ENCODE data around the gene CCDC88A. TPM values are rescaled to one million over a fixed set of nuclear protein-coding genes. Genes with fewer than 3 reads are reported as not detected.

CCDC88A gene
- polyA plus RNA-seq, 1 of the 3 experiments (the other 2 are of a cell fraction) = 7.0 TPM

DNA sequence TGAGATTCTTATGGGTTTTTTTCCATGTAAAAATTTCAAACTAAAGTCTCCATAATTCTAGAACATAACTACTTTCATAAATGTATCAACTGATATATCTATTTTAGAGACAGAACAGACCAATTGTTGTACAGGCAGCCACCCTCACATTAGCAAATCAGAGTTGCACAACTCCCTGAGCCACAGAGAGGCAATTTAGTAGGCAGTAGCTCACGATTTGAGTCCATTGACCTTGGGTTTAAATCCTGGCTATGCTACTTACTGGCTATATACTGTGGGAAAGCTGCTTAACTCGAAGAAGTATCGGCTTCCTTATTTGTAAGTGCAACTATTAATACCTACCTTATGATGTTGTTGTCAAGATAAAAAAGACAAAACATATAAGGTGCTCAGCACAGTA lies 166.8 kb downstream of the CCDC88A start:
- H3K9me3 ChIP-seq = no peaks in the 10 kb centered on the region
- DNase-seq = no peak
- no peaks in the 10 kb centered on the region for H3F3A ChIP-seq (replicated peaks; ENCODE audit: insufficient read depth)
- no peak overlapping the region for H3K4me3 ChIP-seq (ENCODE audit: low read depth in 2 of 2, low read length in 1 of 2)
- CTCF ChIA-PET = no interaction called here
- no peaks in the 10 kb centered on the region for H3K9me2 ChIP-seq
- no peaks in the 10 kb centered on the region for H4K20me1 ChIP-seq (ENCODE audit: insufficient read depth)
- POLR2A ChIA-PET = no interaction called here
- H3K36me3 ChIP-seq (replicated peaks in 1 of 2; ENCODE audit: control insufficient read depth in 1 of 2, insufficient read depth in 2 of 2, low read length in 1 of 2) = peaks cover 40 to 50% of the 10 kb centered on the region in 2 experiments
- no peaks in the 10 kb centered on the region for H3K79me2 ChIP-seq (ENCODE audit: insufficient read depth)
- H3K27me3 ChIP-seq (ENCODE audit: insufficient read depth) = no peaks in the 10 kb centered on the region
- H3K27ac ChIP-seq (ENCODE audit: low read depth in 2 of 2, low read length in 1 of 2) = no peak overlapping the region
- H3K4me2 ChIP-seq = no peak overlapping the region
- TF ChIP-seq SMC3 (IDR thresholded peaks at IDR 0.05; ENCODE audit: low read depth, low read length) (no peak), EP300 (IDR thresholded peaks at IDR 0.05; ENCODE audit: borderline replicate concordance in 1 of 2, low read depth in 1 of 2, low read length in 1 of 2) (no peak), POLR2AphosphoS5 (IDR thresholded peaks at IDR 0.05; ENCODE audit: low read depth, low read length) (no peak), RAD21 (IDR thresholded peaks at IDR 0.05; ENCODE audit: low read length) (no peak), TCF12 (IDR thresholded peaks at IDR 0.05) (no peak), FOXM1 (IDR thresholded peaks at IDR 0.05; ENCODE audit: low read depth) (no peak), EZH2phosphoT487 (IDR thresholded peaks at IDR 0.05; ENCODE audit: borderline replicate concordance, low read depth) (no peak), CHD2 (IDR thresholded peaks at IDR 0.05; ENCODE audit: low read length, partially characterized antibody) (no peak)
- TF ChIP-seq, protein P1, sequence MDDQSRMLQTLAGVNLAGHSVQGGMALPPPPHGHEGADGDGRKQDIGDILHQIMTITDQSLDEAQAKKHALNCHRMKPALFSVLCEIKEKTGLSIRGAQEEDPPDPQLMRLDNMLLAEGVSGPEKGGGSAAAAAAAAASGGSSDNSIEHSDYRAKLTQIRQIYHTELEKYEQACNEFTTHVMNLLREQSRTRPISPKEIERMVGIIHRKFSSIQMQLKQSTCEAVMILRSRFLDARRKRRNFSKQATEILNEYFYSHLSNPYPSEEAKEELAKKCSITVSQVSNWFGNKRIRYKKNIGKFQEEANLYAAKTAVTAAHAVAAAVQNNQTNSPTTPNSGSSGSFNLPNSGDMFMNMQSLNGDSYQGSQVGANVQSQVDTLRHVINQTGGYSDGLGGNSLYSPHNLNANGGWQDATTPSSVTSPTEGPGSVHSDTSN (IDR thresholded peaks at IDR 0.05) = no peak
- TF ChIP-seq, protein P2, sequence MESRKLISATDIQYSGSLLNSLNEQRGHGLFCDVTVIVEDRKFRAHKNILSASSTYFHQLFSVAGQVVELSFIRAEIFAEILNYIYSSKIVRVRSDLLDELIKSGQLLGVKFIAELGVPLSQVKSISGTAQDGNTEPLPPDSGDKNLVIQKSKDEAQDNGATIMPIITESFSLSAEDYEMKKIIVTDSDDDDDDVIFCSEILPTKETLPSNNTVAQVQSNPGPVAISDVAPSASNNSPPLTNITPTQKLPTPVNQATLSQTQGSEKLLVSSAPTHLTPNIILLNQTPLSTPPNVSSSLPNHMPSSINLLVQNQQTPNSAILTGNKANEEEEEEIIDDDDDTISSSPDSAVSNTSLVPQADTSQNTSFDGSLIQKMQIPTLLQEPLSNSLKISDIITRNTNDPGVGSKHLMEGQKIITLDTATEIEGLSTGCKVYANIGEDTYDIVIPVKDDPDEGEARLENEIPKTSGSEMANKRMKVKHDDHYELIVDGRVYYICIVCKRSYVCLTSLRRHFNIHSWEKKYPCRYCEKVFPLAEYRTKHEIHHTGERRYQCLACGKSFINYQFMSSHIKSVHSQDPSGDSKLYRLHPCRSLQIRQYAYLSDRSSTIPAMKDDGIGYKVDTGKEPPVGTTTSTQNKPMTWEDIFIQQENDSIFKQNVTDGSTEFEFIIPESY (IDR thresholded peaks at IDR 0.05; ENCODE audit: borderline replicate concordance, low read depth) = no peak
- TF ChIP-seq, protein P3, sequence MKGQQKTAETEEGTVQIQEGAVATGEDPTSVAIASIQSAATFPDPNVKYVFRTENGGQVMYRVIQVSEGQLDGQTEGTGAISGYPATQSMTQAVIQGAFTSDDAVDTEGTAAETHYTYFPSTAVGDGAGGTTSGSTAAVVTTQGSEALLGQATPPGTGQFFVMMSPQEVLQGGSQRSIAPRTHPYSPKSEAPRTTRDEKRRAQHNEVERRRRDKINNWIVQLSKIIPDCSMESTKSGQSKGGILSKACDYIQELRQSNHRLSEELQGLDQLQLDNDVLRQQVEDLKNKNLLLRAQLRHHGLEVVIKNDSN (IDR thresholded peaks at IDR 0.05; ENCODE audit: borderline replicate concordance, low read depth) = no peak
- TF ChIP-seq, protein P4, sequence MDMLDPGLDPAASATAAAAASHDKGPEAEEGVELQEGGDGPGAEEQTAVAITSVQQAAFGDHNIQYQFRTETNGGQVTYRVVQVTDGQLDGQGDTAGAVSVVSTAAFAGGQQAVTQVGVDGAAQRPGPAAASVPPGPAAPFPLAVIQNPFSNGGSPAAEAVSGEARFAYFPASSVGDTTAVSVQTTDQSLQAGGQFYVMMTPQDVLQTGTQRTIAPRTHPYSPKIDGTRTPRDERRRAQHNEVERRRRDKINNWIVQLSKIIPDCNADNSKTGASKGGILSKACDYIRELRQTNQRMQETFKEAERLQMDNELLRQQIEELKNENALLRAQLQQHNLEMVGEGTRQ (IDR thresholded peaks at IDR 0.05; ENCODE audit: borderline replicate concordance, low read depth, low read length) = no peak
- TF ChIP-seq, protein P5, sequence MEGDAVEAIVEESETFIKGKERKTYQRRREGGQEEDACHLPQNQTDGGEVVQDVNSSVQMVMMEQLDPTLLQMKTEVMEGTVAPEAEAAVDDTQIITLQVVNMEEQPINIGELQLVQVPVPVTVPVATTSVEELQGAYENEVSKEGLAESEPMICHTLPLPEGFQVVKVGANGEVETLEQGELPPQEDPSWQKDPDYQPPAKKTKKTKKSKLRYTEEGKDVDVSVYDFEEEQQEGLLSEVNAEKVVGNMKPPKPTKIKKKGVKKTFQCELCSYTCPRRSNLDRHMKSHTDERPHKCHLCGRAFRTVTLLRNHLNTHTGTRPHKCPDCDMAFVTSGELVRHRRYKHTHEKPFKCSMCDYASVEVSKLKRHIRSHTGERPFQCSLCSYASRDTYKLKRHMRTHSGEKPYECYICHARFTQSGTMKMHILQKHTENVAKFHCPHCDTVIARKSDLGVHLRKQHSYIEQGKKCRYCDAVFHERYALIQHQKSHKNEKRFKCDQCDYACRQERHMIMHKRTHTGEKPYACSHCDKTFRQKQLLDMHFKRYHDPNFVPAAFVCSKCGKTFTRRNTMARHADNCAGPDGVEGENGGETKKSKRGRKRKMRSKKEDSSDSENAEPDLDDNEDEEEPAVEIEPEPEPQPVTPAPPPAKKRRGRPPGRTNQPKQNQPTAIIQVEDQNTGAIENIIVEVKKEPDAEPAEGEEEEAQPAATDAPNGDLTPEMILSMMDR (IDR thresholded peaks at IDR 0.05) = no peak
- no peak overlapping the region for H2AFZ ChIP-seq (ENCODE audit: low read depth)
- 93% methylated on average over 3 of the region's 3 CpGs for whole genome bisulfite sequencing (ENCODE audit: low lambda C conversion rate)
- H3K9ac ChIP-seq = no peak overlapping the region
- H3K4me1 ChIP-seq (ENCODE audit: control insufficient read depth in 1 of 2, insufficient read depth in 2 of 2, low read depth in 1 of 2, low read length in 1 of 2) = no peaks in the 10 kb centered on the region
